IMR-90 (cell line): ENCODE data around the gene RAF1.
"Not testable (repeated sequence)": the region's sequence is repeated elsewhere in the genome, so short reads cannot be mapped to it uniquely, and the experiment has no call there.

Experiments
- CTCF ChIP-seq: conservative IDR thresholded peaks from 2 replicates; pipeline ENCODE4 v1.5.1; 2012; ENCODE audit warnings: mild to moderate bottlenecking, low read depth, low read length, improper control_type of control experiment
- ELK1 ChIP-seq: fragments of 150-350 bp; IDR thresholded peaks from 2 replicates; pipeline ENCODE4 v1.6.1; 2016; ENCODE audit warnings: low read depth, mild to moderate bottlenecking, low read length, moderate library complexity, borderline replicate concordance

- TF ChIP-seq CTCF, ELK1: not testable (repeated sequence)
Measured at GRCh38 chr3:12543497-12543896, 120.4 kb downstream of the RAF1 start.
